Subcutaneous adipose tissue (tissue), 4 donors: Measurements from ENCODE around the gene LYPD5. TPM values are rescaled to one million over a fixed set of nuclear protein-coding genes. Genes with fewer than 3 reads are reported as not detected.

ENCODE experiments used
- total RNA-seq, 4 donors: library from RNA; depleted of rRNA; stranded (reverse); fragments of >200 nt; gene quantifications; one replicate each; pipeline ENCODE4 v1.1.0, GENCODE V29; 2016
- TF ChIP-seq, protein P1 (sequence below): fragments of 450-650 bp; IDR thresholded peaks from one replicate; pipeline ENCODE4 v1.5.1; 2016; ENCODE audit warnings: low read depth, mild to moderate bottlenecking, control low read depth, antibody characterized with exemption, moderate library complexity

LYPD5 gene, protein sequence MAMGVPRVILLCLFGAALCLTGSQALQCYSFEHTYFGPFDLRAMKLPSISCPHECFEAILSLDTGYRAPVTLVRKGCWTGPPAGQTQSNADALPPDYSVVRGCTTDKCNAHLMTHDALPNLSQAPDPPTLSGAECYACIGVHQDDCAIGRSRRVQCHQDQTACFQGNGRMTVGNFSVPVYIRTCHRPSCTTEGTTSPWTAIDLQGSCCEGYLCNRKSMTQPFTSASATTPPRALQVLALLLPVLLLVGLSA
- under 1 TPM in 3 of 4 donors, not detected in 1; 0.22 to 0.94 (median 0.51) TPM for total RNA-seq

DNA sequence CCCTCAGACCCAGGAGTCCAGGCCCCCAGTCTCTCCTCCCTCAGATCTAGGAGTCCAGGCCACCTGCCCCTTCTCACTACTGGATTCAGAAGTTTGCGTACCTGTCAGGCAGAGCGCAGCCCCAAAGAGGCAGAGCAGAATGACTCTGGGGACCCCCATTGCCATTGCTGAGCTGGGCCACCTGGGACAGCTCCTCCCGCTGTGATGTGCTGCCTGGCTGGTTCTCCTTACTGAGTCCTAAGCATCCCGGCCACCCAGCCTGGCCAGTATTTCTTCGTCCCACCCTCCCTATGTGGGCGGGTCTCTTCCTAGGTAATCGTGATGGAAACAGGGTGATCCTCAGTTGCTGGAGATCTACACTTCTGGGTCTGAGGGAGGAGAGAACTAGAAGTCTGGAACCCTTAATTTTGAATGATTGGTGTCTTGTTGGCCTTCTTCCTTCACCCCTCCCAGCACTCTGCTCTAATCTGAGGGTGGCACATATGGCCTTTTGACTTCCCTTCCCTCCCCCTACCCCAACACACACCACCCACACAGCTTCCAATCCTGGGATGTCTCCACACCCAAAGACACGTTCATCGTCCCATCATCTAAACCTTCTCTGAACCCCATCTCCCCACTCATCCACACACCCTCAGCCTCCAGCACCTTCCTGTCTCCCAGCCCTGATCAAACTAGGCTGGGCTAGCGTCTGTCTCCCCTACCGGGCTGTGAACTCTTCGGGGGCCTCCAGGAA is at the start of gene LYPD5:
Gene LYPD5, minus strand, starts transcription at position 232 of the 736 bp plus-strand sequence. Its CDS starts 67 bp downstream, at position 165.
- TF ChIP-seq, protein P1, sequence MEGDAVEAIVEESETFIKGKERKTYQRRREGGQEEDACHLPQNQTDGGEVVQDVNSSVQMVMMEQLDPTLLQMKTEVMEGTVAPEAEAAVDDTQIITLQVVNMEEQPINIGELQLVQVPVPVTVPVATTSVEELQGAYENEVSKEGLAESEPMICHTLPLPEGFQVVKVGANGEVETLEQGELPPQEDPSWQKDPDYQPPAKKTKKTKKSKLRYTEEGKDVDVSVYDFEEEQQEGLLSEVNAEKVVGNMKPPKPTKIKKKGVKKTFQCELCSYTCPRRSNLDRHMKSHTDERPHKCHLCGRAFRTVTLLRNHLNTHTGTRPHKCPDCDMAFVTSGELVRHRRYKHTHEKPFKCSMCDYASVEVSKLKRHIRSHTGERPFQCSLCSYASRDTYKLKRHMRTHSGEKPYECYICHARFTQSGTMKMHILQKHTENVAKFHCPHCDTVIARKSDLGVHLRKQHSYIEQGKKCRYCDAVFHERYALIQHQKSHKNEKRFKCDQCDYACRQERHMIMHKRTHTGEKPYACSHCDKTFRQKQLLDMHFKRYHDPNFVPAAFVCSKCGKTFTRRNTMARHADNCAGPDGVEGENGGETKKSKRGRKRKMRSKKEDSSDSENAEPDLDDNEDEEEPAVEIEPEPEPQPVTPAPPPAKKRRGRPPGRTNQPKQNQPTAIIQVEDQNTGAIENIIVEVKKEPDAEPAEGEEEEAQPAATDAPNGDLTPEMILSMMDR: no peak

DNA sequence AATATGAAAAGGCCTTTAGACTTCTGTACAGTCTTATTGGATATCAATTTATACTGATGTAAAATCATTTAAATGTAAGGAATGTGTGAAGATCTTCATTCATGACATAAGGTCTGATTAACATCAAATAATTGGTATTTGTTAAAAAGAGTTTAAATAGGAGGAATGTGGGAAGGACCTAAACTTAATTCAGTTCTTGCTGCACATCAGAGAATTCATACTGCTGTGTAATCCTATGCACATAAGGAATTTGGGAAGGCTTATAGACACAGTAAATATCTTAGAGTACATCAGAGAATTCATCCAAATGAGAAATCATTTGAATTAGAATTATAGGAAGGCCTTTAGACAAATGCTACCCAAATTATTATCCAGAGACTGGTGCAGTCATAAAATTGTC is 46.6 kb upstream of the LYPD5 start:
- TF ChIP-seq, protein P1: no peak

DNA sequence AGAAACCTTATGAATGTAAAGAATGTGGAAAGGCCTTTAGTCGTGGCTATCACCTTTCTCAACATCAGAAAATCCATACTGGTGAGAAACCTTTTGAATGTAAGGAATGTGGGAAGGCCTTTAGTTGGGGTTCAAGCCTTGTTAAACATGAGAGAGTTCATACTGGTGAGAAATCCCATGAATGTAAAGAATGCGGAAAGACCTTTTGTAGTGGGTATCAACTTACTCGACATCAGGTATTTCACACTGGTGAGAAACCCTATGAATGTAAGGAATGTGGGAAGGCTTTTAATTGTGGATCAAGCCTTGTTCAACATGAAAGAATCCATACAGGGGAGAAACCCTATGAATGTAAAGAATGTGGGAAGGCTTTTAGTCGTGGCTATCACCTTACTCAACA is 45.6 kb upstream of the LYPD5 start:
- TF ChIP-seq, protein P1: no peak

DNA sequence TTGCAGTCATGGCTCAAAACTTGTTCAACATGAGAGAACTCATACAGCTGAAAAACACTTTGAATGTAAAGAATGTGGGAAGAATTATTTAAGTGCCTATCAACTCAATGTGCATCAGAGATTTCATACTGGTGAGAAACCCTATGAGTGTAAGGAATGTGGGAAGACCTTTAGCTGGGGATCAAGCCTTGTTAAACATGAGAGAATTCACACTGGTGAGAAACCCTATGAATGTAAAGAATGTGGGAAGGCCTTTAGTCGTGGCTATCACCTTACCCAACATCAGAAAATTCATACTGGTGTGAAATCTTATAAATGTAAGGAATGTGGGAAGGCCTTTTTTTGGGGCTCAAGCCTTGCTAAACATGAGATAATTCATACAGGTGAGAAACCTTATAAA is 45.0 kb upstream of the LYPD5 start:
- TF ChIP-seq, protein P1: no peak

DNA sequence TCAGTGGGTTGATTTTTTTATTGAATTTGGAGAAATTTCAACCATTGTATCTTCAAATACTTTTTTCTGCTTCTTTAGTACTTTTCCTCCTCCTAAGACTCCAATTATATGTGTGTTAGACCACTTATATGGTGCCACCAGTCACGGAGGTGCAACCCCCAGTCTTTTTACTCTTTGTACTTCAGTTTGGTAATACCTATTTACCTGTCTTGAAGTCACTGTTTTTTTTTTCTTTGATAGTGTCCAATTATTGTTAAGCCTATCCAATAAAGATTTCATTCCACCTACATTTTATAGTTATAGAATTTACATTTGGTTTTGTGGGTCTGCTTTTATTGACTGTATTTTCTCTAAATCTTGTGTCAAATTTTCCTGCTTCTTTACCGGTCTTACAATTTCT is 39.8 kb upstream of the LYPD5 start:
- TF ChIP-seq, protein P1: no peak

DNA sequence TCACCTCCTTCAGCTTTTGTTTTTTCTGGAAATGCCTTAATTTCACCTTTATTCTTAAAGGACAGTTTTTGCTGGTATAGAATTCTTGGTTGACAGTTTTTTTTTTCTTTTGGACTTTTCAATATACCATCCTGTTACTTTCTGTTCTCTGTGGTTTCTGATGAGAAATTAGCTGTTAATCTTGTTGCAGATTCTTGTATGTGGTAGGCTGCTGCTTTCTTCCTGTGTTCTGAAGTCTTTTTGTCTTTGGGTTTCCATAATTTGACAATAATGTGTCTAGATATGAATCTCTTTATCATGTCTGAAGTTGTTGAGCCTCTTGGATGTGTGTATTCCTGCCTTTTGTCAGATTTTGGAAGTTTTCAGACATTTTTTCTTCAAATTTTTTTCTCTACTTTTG is 36.9 kb upstream of the LYPD5 start:
- TF ChIP-seq, protein P1: no peak
